HG03064 (cell line): ENCODE results near the gene PTGR3.

Experiments
- ATAC-seq: cut with Tn5 transposase; IDR thresholded peaks from one replicate; pipeline ENCODE4 v1.9.1; 2021; ENCODE audit warnings: low read depth; ENCODE audit not compliant: unreplicated experiment

PTGR3 gene

GRCh38 chr18:75172299-75173124, 36.4 kb downstream of the PTGR3 start:
- ATAC-seq: no peak

- no peak for ATAC-seq
Measured at GRCh38 chr18:75170916-75171315, 38.0 kb downstream of the PTGR3 start.

GRCh38 chr18:75170022-75170789, 38.7 kb downstream of the PTGR3 start:
- ATAC-seq: no peak

GRCh38 chr18:75169411-75169810, 39.5 kb downstream of the PTGR3 start:
- no peak for ATAC-seq

- no peak for ATAC-seq
Measured at GRCh38 chr18:75168619-75169018, 40.3 kb downstream of the PTGR3 start.

- ATAC-seq: no peak
Measured at GRCh38 chr18:75167759-75168618, 41.0 kb downstream of the PTGR3 start.

GRCh38 chr18:75167137-75167536, 41.8 kb downstream of the PTGR3 start:
- no peak for ATAC-seq

- ATAC-seq: no peak
Measured at GRCh38 chr18:75165926-75166325, 43.0 kb downstream of the PTGR3 start.

GRCh38 chr18:75164479-75164878, 44.5 kb downstream of the PTGR3 start:
- no peak for ATAC-seq

GRCh38 chr18:75163736-75164135, 45.2 kb downstream of the PTGR3 start:
- no peak for ATAC-seq

- no peak for ATAC-seq
Measured at GRCh38 chr18:75162978-75163377, 46.0 kb downstream of the PTGR3 start.

- no peak for ATAC-seq
Measured at GRCh38 chr18:75162467-75162866, 46.5 kb downstream of the PTGR3 start.

GRCh38 chr18:75161256-75162028, 47.5 kb downstream of the PTGR3 start:
- no peak for ATAC-seq

GRCh38 chr18:75160364-75160763, 48.6 kb downstream of the PTGR3 start:
- no peak for ATAC-seq

- ATAC-seq: no peak
Measured at GRCh38 chr18:75159646-75160356, 49.1 kb downstream of the PTGR3 start.

- ATAC-seq: no peak
Measured at GRCh38 chr18:75159238-75159518, 49.8 kb downstream of the PTGR3 start.
